ENCODE data around the gene GREB1.
"Not testable (repeated sequence)": the region's sequence is repeated elsewhere in the genome, so short reads cannot be mapped to it uniquely, and the experiment has no call there.

The GREB1 gene

GRCh38 chr2:11644293-11644692 lies 110.4 kb downstream of the GREB1 start:
- no peak for DNase-seq

DNA sequence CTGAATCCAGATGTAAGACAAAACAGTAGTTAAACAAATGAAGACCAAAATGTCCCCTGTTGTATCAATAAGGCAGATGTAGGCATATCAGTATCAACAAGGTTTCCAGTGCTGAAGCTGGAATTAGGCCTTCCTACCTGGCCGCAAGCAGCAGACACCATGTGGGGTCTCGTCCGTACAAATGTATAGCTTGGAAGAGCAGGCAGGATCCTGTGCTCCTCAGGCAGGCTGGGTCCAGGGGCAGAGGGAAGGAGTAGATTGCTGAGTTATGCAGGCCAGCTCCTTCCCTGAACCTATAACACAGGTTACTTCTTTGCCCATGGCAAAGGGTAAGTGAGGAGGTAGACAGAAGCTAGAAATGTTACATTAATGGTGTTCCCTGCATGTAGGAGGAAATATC lies 112.7 kb downstream of the GREB1 start:
- DNase-seq: no peak

GRCh38 chr2:11647834-11648600 lies 114.2 kb downstream of the GREB1 start:
- no peak for DNase-seq

DNA sequence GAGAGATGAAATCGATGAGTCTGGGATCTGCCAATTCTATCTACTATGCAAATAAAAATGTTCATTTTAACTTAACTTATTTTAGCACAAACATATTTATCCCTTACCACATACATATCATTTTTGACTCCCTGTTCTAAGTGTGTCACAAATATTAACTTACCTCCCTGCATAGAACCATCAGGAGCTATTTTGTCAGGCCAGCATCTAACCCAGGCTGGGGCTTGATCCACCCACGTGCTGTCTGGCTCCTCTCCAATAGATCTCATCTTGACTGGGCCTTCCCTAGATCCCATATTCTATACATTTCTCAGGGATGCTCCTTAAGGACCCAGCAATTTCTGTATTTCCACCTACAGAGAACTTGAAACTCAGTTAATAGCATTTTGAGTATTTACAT lies 115.2 kb downstream of the GREB1 start:
- DNase-seq: no peak

GRCh38 chr2:11651856-11652548 lies 118.2 kb downstream of the GREB1 start:
- no peak for DNase-seq

DNA sequence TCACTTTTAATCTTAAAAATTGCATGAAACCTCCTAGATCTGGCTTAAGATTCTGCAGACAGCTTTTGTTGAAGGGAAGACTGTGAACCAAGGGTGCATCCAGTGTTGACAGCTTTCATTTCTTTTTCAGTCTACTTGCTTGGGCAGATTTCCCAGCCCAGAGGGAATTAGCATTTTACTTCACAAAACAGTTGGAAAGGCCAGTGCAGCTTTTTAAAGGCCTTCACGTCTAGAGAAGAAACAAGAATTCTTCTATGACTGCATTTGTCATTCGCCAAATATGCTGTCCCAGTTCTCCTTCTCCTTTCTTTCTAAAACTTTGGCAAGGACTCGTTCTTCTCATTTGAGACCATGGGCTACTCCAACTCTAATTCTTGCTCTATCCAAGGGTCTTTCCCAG lies 118.7 kb downstream of the GREB1 start:
- DNase-seq: no peak

DNA sequence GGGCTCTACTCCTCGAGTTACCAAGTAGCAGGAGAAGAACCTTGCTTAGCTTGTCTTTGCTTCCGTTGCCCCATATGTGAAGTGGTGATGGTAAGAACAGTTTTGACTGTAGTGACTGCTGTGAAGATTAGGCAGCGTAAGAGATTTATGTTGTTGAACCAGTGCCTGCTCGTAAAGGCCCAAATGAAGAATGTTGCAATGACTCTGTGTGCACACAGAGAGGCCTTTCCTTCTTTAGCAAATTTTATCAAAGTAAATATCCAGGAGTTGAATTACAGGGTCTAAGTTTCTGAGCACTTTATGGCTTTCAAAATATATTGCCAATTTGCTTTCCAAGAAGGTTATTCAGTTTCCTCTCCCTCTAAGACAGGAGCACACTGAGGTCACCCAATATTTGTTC lies 121.7 kb downstream of the GREB1 start:
- DNase-seq: no peak

- no peak for DNase-seq
Observed at GRCh38 chr2:11656252-11656651, 122.4 kb downstream of the GREB1 start.

GRCh38 chr2:11656671-11657101 lies 122.8 kb downstream of the GREB1 start:
- no peak for DNase-seq

DNA sequence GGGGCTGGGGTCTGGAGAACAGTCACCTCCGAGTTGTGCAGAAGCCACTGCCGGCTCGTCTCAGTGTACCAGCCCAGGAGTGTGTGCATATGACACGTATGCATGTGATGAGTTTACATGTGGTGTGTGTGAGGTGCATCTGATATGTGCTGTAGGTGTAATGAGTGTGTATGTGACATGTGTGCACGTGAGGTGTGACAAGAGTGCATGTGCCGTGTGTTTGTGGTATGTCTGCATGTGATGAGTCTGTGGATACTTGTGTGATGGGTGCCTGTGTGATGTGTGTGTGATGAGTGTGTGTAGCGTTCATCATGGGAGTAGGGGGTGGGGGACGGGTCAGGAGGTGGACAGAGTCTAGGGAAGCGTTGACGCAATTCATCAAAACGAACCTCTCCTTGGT lies 123.3 kb downstream of the GREB1 start:
- DNase-seq: no peak

DNA sequence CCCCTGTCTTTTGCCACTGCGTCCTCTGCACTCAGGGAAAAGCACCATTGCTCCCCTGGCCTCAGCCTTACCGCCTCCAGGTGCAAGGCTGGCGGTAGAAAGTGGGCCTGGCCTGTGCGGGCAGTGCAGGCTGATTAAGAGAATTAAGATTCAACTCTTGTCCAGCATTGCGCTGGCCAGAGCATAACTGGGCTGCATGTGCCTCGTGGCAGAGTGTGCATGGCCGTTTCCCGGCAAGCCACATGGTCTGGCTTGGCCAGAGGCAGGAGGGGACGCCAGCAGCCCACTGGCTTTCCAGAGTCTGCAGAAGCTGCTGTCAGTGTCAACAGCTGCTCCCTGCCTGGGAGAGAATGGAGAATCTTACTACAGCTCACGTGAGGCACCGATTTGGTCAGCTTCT lies 123.8 kb downstream of the GREB1 start:
- no peak for DNase-seq

GRCh38 chr2:11658208-11659114 lies 124.6 kb downstream of the GREB1 start:
- no peak for DNase-seq

- DNase-seq: no peak
Observed at GRCh38 chr2:11659115-11659475, 125.2 kb downstream of the GREB1 start.

DNA sequence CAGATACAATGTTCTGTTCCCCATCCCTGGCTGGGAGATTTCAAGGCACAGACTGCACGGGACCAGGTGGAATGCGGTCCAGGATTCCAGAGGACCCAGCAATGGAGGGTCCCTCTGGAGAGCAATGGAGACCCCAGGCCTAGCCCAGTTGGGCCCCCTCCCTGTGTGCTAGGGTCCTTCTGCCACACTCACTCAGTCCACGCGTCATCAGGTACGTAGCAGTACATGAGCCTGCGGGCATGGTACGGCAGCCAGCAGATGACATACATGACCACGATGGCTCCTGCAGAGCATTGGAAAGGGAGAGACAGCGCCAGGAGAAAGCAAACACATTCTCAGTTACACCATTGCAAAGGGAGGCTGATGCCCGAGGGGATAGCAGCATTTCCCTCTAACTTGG lies 126.0 kb downstream of the GREB1 start:
- DNase-seq: no peak

GRCh38 chr2:11660396-11660795 lies 126.6 kb downstream of the GREB1 start:
- DNase-seq: not testable (repeated sequence)

- no peak for DNase-seq
Observed at GRCh38 chr2:11661891-11662435, 128.1 kb downstream of the GREB1 start.

DNA sequence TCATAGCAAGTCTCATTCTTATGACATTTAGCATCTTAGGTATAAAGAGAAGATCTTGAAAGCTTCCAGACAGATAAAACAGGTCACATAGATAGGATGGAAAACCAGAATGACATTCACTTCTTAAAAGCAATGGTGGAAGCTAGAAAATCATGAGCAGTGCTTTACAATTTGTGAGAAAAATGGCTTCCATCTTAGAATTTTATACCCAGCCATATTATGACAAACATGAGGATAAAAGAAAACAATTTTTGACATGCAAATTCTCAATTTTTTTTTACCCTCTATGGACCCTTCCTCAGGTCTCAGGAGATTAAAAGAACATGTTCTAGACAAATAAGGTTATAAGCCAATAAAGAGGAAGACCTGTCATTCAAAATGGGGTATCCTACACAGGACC lies 129.0 kb downstream of the GREB1 start:
- DNase-seq: no peak

- DNase-seq: no peak
Observed at GRCh38 chr2:11663427-11663826, 129.6 kb downstream of the GREB1 start.

DNA sequence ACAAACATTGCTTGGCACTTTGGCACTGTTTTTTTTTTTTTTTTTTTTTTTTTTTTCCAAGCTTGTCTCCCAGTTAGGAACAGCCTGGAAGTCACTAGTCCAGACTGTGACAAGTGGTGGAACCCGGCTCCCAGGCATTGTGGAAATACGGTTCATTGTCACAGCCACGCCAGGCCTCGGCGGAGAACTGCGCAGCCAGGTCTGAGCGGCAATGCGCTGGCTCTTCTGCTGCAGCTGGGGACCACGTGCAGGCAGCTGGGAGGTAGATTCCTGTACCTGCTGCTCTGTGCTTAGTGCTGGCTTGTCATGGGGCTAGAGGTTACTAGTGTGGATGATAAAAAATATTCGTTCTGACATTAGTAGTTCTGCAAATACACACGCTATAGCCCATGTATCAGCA lies 131.2 kb downstream of the GREB1 start:
- no peak for DNase-seq

DNA sequence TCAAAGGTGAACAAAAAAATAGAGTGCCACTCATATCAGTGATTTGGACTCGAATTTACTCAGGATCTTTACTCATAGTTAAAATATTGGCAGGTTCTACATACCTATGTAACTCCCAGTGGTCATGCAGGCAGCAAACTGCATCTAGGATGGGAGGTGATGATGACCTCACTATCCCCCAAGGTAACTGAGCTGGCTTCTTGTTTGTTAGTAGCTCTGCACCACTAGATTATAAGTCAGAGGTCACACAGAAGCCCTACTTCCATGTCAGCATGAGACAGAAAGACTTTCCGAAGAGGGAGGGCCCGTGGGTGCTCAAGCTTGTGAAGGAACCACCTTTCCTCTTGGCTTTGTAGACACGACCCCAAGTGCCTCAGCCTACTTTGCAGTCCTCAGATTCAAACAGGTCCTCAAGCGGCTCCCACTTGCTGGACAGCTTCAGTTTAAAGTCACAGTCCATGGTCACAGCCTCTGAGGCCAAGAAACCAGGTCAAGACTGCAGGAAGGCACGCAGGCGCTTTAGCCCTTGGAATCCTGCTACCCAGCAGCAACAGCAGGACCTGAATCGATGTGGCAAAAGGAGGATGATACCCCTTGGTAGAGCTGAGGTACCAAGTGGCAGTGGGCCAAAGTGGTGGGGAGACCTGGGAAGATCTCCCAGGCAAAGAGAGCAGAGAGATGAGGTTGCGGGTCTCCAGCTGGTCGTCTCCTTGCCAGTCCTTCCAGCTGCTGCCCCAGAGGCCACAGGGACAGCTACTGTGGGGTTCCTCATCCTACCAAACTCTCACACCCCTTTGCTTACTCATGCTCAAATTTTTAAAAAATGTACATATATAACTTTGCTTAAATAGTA lies 131.9 kb downstream of the GREB1 start:
- no peak for DNase-seq

DNA sequence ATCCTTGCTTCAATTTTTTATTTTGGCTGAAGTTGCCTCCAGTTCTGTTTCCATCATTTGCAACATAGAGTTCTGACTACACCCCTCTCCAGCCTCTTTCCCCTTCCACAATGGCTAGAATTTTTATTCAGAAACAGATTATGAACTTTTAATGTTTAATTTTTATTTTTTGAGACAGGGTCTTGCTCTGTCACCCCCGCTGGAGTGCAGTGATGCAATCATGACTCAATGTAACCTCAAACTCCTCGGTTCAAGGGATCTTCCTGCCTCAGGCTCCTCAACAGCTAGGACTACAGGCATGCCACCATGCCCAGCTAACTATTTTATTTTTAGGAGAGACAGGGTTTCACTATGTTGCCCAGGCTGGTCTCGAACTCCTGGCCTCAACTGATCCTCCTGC lies 133.3 kb downstream of the GREB1 start:
- DNase-seq: no peak

All from right hindlimb (tissue), 1 donor.